Measurements from ENCODE around the gene SMARCA2.

SMARCA2 gene

DNA sequence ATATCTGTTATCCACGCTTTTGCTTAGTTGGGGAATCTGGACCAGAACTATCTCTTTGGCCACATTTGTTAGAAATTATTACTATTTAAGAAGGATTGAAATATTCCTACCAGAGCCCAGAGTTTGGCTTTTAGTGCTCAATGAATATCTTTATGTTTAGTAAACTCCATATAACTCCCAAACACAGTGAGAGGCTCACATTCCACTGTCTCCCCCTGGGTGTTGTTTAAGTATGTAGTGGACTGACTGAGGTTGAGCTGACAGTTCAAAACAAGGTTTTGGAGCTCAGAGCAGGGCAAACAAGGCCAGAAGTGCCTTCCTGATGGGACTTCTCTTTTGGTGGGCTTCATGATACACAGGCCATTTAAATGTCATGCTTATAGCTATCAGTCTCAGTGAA, 216.0 kb downstream of the SMARCA2 start:
- DNase-seq (ENCODE audit: extremely low spot score, insufficient read length, low read depth) (no peak), FAIRE-seq (no peak)

DNA sequence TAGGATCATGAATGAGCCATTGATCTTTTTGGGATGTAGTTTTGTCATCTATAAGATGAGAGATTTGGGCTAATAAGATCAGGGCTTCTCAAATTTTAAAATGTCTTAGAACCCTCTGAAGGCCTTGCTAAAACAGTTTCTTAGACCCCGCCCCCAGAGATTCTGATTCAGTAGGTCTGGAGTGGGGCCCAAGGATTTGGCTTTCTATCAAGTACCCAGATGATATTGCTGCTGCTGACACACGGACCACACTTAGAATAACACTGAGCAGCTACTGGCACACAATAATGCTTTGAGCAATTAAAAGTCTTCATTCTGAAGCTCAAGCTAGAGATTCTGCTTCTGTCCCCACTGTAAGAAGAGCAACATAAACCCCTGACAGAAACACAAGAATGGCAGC, 216.7 kb downstream of the SMARCA2 start:
- DNase-seq (ENCODE audit: extremely low spot score, insufficient read length, low read depth): no peak
- FAIRE-seq: no peak

GRCh38 chr9:2233274-2233673, 218.1 kb downstream of the SMARCA2 start:
- DNase-seq (ENCODE audit: extremely low spot score, insufficient read length, low read depth) (no peak), FAIRE-seq (no peak)

- FAIRE-seq (no peak), DNase-seq (ENCODE audit: extremely low spot score, insufficient read length, low read depth) (no peak)
Measured at GRCh38 chr9:2234371-2234893, 219.3 kb downstream of the SMARCA2 start.

GRCh38 chr9:2235623-2236022, 220.5 kb downstream of the SMARCA2 start:
- DNase-seq (ENCODE audit: extremely low spot score, insufficient read length, low read depth): no peak
- FAIRE-seq: no peak

DNA sequence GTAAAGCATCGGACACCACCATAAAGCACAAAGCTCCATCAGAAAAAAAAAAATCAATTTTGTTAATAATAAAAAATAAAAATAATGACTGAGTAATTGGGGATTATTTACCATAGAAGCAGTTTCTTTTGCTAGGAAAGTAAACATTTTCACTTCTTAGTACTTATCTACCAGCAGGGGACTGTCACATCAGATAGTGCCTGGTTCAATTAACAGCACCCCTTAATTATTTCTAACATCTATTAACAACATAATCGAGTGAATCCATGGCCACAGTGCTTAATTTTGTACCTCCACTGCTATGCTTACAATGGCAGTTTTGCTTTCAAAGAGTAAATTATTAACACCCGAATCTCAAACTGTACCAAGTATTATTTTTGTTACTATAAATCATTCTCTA, 221.7 kb downstream of the SMARCA2 start:
- no peak for DNase-seq (ENCODE audit: extremely low spot score, insufficient read length, low read depth)
- FAIRE-seq: no peak

GRCh38 chr9:2241461-2241835, 226.3 kb downstream of the SMARCA2 start:
- DNase-seq (ENCODE audit: extremely low spot score, insufficient read length, low read depth) (no peak), FAIRE-seq (no peak)

DNA sequence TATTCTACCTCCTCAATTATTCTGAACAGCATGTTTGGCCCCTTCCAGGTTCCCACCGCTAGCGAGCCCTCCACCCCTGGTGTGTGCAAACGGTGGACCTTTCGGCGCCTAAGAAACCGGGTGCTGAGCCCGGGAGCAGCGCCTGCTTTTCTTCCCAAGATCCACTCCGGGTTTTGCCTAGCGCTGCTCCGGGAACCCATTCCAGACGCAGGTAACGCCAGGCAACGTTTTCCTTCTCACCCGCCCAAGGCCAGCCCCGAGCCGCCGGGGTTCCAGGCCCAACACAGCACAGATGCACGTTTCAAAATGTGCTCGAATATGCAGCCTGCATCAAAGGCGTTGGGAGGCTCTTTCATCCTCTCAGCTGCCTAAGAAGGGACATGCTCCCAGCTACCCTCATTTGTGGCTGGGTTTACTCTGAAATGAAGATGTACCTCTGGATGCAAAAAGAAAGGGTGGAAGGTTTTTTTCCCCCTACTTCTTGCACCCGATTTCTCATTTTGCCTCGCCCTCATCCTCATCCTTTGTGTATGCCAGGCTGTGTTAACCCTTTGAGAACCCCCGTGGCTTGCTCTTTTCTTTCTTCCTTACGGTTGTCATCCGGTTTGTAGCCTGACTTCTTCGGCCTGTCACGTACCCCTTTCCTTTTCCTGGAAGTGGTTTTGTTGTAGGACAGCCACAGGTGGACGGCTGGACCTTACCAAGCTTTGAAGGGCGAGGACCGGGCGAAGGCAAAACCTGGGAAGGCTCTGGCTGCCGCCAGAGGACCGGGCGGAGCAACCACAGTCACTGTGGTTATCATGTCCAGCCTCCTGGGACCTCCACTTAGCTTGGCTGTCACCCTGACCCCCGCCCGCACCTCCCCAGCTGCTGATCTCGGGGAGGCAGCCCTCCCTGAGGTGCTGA, 226.9 kb downstream of the SMARCA2 start:
- FAIRE-seq (peak; percentile 85), DNase-seq (ENCODE audit: extremely low spot score, insufficient read length, low read depth) (peak; percentile 45)

GRCh38 chr9:2242831-2243330, 227.7 kb downstream of the SMARCA2 start:
- FAIRE-seq (no peak), DNase-seq (ENCODE audit: extremely low spot score, insufficient read length, low read depth) (no peak)
